ENCODE results near the gene TNRC6B.
"Not testable (repeated sequence)": the region's sequence is repeated elsewhere in the genome, so short reads cannot be mapped to it uniquely, and the experiment has no call there.

The TNRC6B gene

GRCh38 chr22:40213478-40213877 lies 35.8 kb downstream of the TNRC6B start:
- H3K4me1 ChIP-seq (ENCODE audit: control insufficient read depth, insufficient read depth, low read length), result peaks cover 6% of the 10 kb centered on the region
- no peaks in the 10 kb centered on the region for H3K9me3 ChIP-seq (ENCODE audit: control insufficient read depth, low read length)
- WGBS, 2 experiments, result 91 to 96% methylated on average over 3 to 4 of the region's 4 CpGs
- no peak overlapping the region for H3K4me3 ChIP-seq (ENCODE audit: insufficient read depth, low read depth, low read length)
- no peak overlapping the region for H3K27ac ChIP-seq (ENCODE audit: insufficient read depth, low read depth, low read length, poor library complexity, severe bottlenecking)
- no peaks in the 10 kb centered on the region for H3K36me3 ChIP-seq (ENCODE audit: control insufficient read depth, insufficient read depth, low read length)
- H3K27me3 ChIP-seq (ENCODE audit: control insufficient read depth, insufficient read depth, low read length, poor library complexity, severe bottlenecking), result no peaks in the 10 kb centered on the region

GRCh38 chr22:40215266-40215665 lies 37.5 kb downstream of the TNRC6B start:
- no peaks in the 10 kb centered on the region for H3K9me3 ChIP-seq (ENCODE audit: control insufficient read depth, low read length)
- H3K27me3 ChIP-seq (ENCODE audit: control insufficient read depth, insufficient read depth, low read length, poor library complexity, severe bottlenecking), result no peaks in the 10 kb centered on the region
- WGBS, 2 experiments, result 93 to 95% methylated on average over 3 of the region's 3 CpGs
- H3K4me3 ChIP-seq (ENCODE audit: insufficient read depth, low read depth, low read length), result no peak overlapping the region
- no peak overlapping the region for H3K27ac ChIP-seq (ENCODE audit: insufficient read depth, low read depth, low read length, poor library complexity, severe bottlenecking)
- no peaks in the 10 kb centered on the region for H3K36me3 ChIP-seq (ENCODE audit: control insufficient read depth, insufficient read depth, low read length)
- peaks cover 11% of the 10 kb centered on the region for H3K4me1 ChIP-seq (ENCODE audit: control insufficient read depth, insufficient read depth, low read length)

- no peak overlapping the region for H3K27ac ChIP-seq (ENCODE audit: insufficient read depth, low read depth, low read length, poor library complexity, severe bottlenecking)
- H3K4me1 ChIP-seq (ENCODE audit: control insufficient read depth, insufficient read depth, low read length), result peaks cover 15% of the 10 kb centered on the region
- WGBS, 2 experiments, result 92 to 93% methylated on average over 10 to 11 of the region's 11 CpGs
- H3K36me3 ChIP-seq (ENCODE audit: control insufficient read depth, insufficient read depth, low read length), result no peaks in the 10 kb centered on the region
- H3K27me3 ChIP-seq (ENCODE audit: control insufficient read depth, insufficient read depth, low read length, poor library complexity, severe bottlenecking), result no peaks in the 10 kb centered on the region
- no peak overlapping the region for H3K4me3 ChIP-seq (ENCODE audit: insufficient read depth, low read depth, low read length)
- H3K9me3 ChIP-seq (ENCODE audit: control insufficient read depth, low read length), result no peaks in the 10 kb centered on the region
These were observed 38.5 kb downstream of the TNRC6B start for GRCh38 chr22:40216041-40216756.

DNA sequence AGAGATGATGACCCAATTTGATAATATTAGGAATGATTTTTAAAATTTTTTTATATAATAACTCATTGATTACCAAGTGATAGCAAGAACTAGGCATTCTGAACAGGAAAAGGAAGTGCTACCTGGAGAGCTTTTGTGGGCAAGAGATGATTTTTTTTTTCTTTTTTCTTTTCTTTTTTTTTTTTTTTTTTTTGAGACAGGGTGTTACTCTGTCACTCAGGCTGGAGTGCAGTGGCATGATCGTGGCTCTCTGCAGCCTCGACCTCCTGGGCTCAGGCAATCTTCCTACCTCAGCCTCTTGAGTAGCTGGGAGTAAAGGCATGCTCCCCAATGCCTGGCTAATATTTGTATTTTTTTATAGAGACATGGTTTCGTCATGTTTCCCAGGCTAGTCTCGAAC lies 40.4 kb downstream of the TNRC6B start:
- WGBS, 2 experiments, result 87% methylated on average over 4 of the region's 4 CpGs
- peaks cover 15% of the 10 kb centered on the region for H3K4me1 ChIP-seq (ENCODE audit: control insufficient read depth, insufficient read depth, low read length)
- H3K27me3 ChIP-seq (ENCODE audit: control insufficient read depth, insufficient read depth, low read length, poor library complexity, severe bottlenecking), result no peaks in the 10 kb centered on the region
- H3K4me3 ChIP-seq (ENCODE audit: insufficient read depth, low read depth, low read length), result no peak overlapping the region
- H3K9me3 ChIP-seq (ENCODE audit: control insufficient read depth, low read length), result no peaks in the 10 kb centered on the region
- no peak overlapping the region for H3K27ac ChIP-seq (ENCODE audit: insufficient read depth, low read depth, low read length, poor library complexity, severe bottlenecking)
- no peaks in the 10 kb centered on the region for H3K36me3 ChIP-seq (ENCODE audit: control insufficient read depth, insufficient read depth, low read length)

DNA sequence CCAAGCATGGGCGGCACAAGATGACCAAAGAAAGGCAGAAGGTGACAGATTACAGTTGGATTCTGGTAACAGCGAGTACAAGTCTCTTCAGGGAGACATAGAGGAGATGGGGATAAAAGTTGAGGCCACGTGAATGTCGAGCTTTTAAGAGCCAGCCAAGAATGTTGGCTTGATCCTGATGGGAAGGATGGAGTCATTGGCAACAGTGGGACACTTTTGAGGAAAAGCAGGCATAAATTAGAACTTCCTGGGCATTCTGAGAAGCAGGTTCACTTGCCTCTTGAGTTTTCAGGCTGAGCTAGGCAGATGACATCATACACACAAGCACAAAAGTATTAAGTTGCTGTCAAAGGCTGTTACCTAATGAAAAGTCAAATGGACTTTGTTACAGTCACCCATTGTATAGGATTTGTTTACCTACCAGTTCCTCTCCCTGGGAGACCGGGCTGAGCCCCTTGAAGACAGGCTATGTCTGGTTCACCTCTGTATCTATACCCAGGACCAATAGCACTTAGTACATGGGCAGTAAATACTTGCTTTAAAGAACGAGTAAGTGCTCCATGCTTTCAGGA lies 41.1 kb downstream of the TNRC6B start:
- H3K4me1 ChIP-seq (ENCODE audit: control insufficient read depth, insufficient read depth, low read length), result peaks cover 15% of the 10 kb centered on the region
- H3K9me3 ChIP-seq (ENCODE audit: control insufficient read depth, low read length), result no peaks in the 10 kb centered on the region
- H3K4me3 ChIP-seq (ENCODE audit: insufficient read depth, low read depth, low read length), result no peak overlapping the region
- H3K36me3 ChIP-seq (ENCODE audit: control insufficient read depth, insufficient read depth, low read length), result no peaks in the 10 kb centered on the region
- H3K27ac ChIP-seq (ENCODE audit: insufficient read depth, low read depth, low read length, poor library complexity, severe bottlenecking), result no peak overlapping the region
- H3K27me3 ChIP-seq (ENCODE audit: control insufficient read depth, insufficient read depth, low read length, poor library complexity, severe bottlenecking), result no peaks in the 10 kb centered on the region
- WGBS, 2 experiments, result 89 to 91% methylated on average over 6 of the region's 6 CpGs

GRCh38 chr22:40220316-40221054 lies 42.8 kb downstream of the TNRC6B start:
- H3K4me3 ChIP-seq (ENCODE audit: insufficient read depth, low read depth, low read length), result no peak overlapping the region
- H3K4me1 ChIP-seq (ENCODE audit: control insufficient read depth, insufficient read depth, low read length), result peaks cover 15% of the 10 kb centered on the region
- 89 to 92% methylated on average over 8 of the region's 8 CpGs for WGBS, 2 experiments
- H3K9me3 ChIP-seq (ENCODE audit: control insufficient read depth, low read length), result no peaks in the 10 kb centered on the region
- no peaks in the 10 kb centered on the region for H3K27me3 ChIP-seq (ENCODE audit: control insufficient read depth, insufficient read depth, low read length, poor library complexity, severe bottlenecking)
- H3K36me3 ChIP-seq (ENCODE audit: control insufficient read depth, insufficient read depth, low read length), result no peaks in the 10 kb centered on the region
- no peak overlapping the region for H3K27ac ChIP-seq (ENCODE audit: insufficient read depth, low read depth, low read length, poor library complexity, severe bottlenecking)

DNA sequence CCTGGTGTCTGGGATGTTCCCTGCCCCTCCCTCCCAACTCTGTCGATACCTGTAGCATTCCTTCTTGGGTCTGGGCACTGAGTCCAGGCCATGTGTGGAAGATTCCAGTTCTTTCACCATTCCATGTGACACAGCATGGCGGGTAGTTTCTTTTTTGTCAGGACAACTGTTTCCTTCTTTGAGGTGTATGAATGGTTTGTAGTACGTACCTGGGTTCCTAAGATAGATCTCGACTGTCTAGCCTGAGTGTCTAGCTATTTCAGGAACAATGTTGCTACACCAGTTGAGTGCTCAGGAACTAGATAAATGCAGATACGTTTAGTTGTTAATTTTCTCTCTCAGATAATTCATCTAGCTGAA lies 43.3 kb downstream of the TNRC6B start:
- Histone ChIP-seq H3K4me1 (ENCODE audit: control insufficient read depth, insufficient read depth, low read length) (peaks cover 15% of the 10 kb centered on the region), H3K4me3 (ENCODE audit: insufficient read depth, low read depth, low read length) (no peak overlapping the region), H3K27ac (ENCODE audit: insufficient read depth, low read depth, low read length, poor library complexity, severe bottlenecking) (no peak overlapping the region), H3K27me3 (ENCODE audit: control insufficient read depth, insufficient read depth, low read length, poor library complexity, severe bottlenecking) (no peaks in the 10 kb centered on the region), H3K36me3 (ENCODE audit: control insufficient read depth, insufficient read depth, low read length) (no peaks in the 10 kb centered on the region), H3K9me3 (ENCODE audit: control insufficient read depth, low read length) (no peaks in the 10 kb centered on the region)
- 94 to 96% methylated on average over 5 of the region's 5 CpGs for WGBS, 2 experiments

DNA sequence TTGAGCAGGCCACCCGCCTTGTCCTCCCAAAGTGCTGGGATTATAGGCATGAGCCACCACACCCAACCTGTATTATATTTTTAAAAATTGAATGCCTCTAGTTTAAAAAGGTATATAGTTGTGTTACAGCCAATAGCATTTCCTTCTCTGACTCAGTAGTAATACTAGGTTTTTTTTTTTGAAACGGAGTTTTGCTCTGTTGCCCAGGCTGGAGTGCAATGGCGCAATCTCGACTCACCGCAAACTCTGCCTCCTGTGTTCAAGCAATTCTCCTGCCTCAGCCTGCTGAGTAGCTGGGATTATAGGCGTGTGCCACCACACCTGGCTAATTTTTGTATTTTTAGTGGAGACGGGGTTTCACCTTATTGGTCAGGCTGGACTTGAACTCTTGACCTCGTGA lies 45.3 kb downstream of the TNRC6B start:
- WGBS, 2 experiments, result 91 to 94% methylated on average over 8 of the region's 8 CpGs
- not testable (repeated sequence) for H3K27me3 ChIP-seq (ENCODE audit: control insufficient read depth, insufficient read depth, low read length, poor library complexity, severe bottlenecking); H3K9me3 ChIP-seq (ENCODE audit: control insufficient read depth, low read length); H3K27ac ChIP-seq (ENCODE audit: insufficient read depth, low read depth, low read length, poor library complexity, severe bottlenecking); H3K4me3 ChIP-seq (ENCODE audit: insufficient read depth, low read depth, low read length); H3K36me3 ChIP-seq (ENCODE audit: control insufficient read depth, insufficient read depth, low read length)
- peaks cover 15% of the 10 kb centered on the region for H3K4me1 ChIP-seq (ENCODE audit: control insufficient read depth, insufficient read depth, low read length)

DNA sequence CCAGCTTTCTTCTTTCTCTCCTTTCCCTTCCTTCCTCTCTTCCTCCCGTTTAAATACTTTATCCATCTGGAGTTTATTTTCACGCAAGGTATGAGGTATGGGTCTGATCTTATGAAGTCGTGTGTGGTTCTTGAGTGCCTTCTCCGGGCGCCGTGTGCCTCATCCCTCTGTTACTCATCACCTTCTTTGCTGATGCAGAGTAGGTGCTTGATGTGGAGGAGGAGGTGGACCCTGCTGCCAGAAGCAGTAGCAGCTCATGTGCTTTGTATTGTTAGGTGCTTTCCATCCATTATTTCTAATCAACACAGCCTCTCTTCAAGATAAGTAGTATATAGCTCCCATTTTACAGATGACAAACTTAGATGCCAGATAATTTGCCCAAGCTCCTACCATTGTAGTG lies 47.0 kb downstream of the TNRC6B start:
- 80 to 84% methylated on average over 5 of the region's 6 CpGs for WGBS, 2 experiments
- H3K27me3 ChIP-seq (ENCODE audit: control insufficient read depth, insufficient read depth, low read length, poor library complexity, severe bottlenecking), result no peaks in the 10 kb centered on the region
- H3K4me1 ChIP-seq (ENCODE audit: control insufficient read depth, insufficient read depth, low read length), result peaks cover 7% of the 10 kb centered on the region
- no peak overlapping the region for H3K27ac ChIP-seq (ENCODE audit: insufficient read depth, low read depth, low read length, poor library complexity, severe bottlenecking)
- H3K36me3 ChIP-seq (ENCODE audit: control insufficient read depth, insufficient read depth, low read length), result no peaks in the 10 kb centered on the region
- H3K9me3 ChIP-seq (ENCODE audit: control insufficient read depth, low read length), result no peaks in the 10 kb centered on the region
- H3K4me3 ChIP-seq (ENCODE audit: insufficient read depth, low read depth, low read length), result no peak overlapping the region

- no peaks in the 10 kb centered on the region for H3K9me3 ChIP-seq (ENCODE audit: control insufficient read depth, low read length)
- H3K27me3 ChIP-seq (ENCODE audit: control insufficient read depth, insufficient read depth, low read length, poor library complexity, severe bottlenecking), result no peaks in the 10 kb centered on the region
- H3K27ac ChIP-seq (ENCODE audit: insufficient read depth, low read depth, low read length, poor library complexity, severe bottlenecking), result no peak overlapping the region
- H3K4me3 ChIP-seq (ENCODE audit: insufficient read depth, low read depth, low read length), result no peak overlapping the region
- no peaks in the 10 kb centered on the region for H3K36me3 ChIP-seq (ENCODE audit: control insufficient read depth, insufficient read depth, low read length)
- H3K4me1 ChIP-seq (ENCODE audit: control insufficient read depth, insufficient read depth, low read length), result no peaks in the 10 kb centered on the region
These were observed 48.9 kb downstream of the TNRC6B start for GRCh38 chr22:40226620-40227019.
